Breast epithelium (tissue), 4 donors: Measurements from ENCODE around the gene TJP2. TPM values are rescaled to one million over a fixed set of nuclear protein-coding genes. Genes with fewer than 3 reads are reported as not detected.

Experiments
- DNase-seq, 2 donors: peaks; one replicate each; pipeline ENCODE4 v3.0.0-alpha.2; 2019; ENCODE audit warnings: low spot score in 2 of 2
- H3K27ac ChIP-seq, 2 donors: fragments of 200-600 bp; sonication (generic) in 1 of 2; one replicate each; pipeline ENCODE4 v1.5.1; 2016 to 2019; ENCODE audit warnings: mild to moderate bottlenecking in 1 of 2
- H3K27me3 ChIP-seq, 2 donors: fragments of 200-600 bp; sonication (generic) in 1 of 2; one replicate each; pipeline versions ENCODE4 v1.5.1 to v1.6.0; 2017 to 2019; ENCODE audit warnings: control low read depth in 1 of 2, mild to moderate bottlenecking in 1 of 2
- H3K36me3 ChIP-seq: fragments of 200-600 bp; one replicate; pipeline ENCODE4 v1.5.1; 2019
- H3K4me1 ChIP-seq, 2 donors: fragments of 200-600 bp; sonication (generic); one replicate each; pipeline ENCODE4 v1.5.1; 2016 to 2019; ENCODE audit warnings: control low read depth in 1 of 2
- H3K4me3 ChIP-seq, 3 donors: fragments of 200-600 bp; sonication (generic); 1 replicate in 2 of 3; 2 replicates in 1 of 3; pipeline ENCODE4 v1.5.1; 2016 to 2019; ENCODE audit warnings: mild to moderate bottlenecking in 3 of 3, moderate library complexity in 2 of 3
- H3K9me3 ChIP-seq, 2 donors: fragments of 200-600 bp; sonication (generic) in 1 of 2; one replicate each; pipeline ENCODE4 v1.5.1; 2016 to 2019; ENCODE audit warnings: control low read depth in 1 of 2
- POLR2A ChIP-seq: fragments of 450-650 bp; IDR thresholded peaks from one replicate; pipeline ENCODE4 v1.6.1; 2016; ENCODE audit warnings: antibody characterized with exemption, mild to moderate bottlenecking, moderate library complexity
- POLR2AphosphoS5 ChIP-seq, 3 donors: sonication (generic); formaldehyde crosslinking; IDR thresholded peaks; one replicate each; pipeline ENCODE4 v1.6.1; 2017; ENCODE audit warnings: antibody characterized with exemption in 3 of 3
- intact Hi-C: fragments of 100-400 bp; cut with DNase I; formaldehyde crosslinking; loops from one replicate; pipeline ENCODE4 v1.15.1; 2023; ENCODE audit warnings: low total_unique reads
- total RNA-seq, 3 donors: library from RNA; depleted of rRNA; stranded (reverse); fragments of >200 nt; gene quantifications; one replicate each; pipeline ENCODE4 v1.1.0, GENCODE V29; 2016
- TF ChIP-seq, protein P1 (sequence below), 3 donors: fragments of 450-650 bp; IDR thresholded peaks; one replicate each; pipeline ENCODE4 v1.5.1; 2016 to 2017; ENCODE audit warnings: antibody characterized with exemption in 3 of 3, mild to moderate bottlenecking in 3 of 3, moderate library complexity in 3 of 3

TJP2 gene
- total RNA-seq, 3 donors from 2014 or later = 85.2 to 125 (median 108) TPM

GRCh38 chr9:69140123-69140735 lies 33.8 kb upstream of the TJP2 start:
- intact Hi-C loops = no loop called here
- H3K27ac ChIP-seq = no peak overlapping the region
- no peak for DNase-seq
- H3K27me3 ChIP-seq = no peaks in the 10 kb centered on the region
- H3K36me3 ChIP-seq = no peaks in the 10 kb centered on the region
- no peak for TF ChIP-seq POLR2AphosphoS5 (IDR thresholded peaks at IDR 0.05)
- no peak for TF ChIP-seq POLR2A
- TF ChIP-seq, protein P1, sequence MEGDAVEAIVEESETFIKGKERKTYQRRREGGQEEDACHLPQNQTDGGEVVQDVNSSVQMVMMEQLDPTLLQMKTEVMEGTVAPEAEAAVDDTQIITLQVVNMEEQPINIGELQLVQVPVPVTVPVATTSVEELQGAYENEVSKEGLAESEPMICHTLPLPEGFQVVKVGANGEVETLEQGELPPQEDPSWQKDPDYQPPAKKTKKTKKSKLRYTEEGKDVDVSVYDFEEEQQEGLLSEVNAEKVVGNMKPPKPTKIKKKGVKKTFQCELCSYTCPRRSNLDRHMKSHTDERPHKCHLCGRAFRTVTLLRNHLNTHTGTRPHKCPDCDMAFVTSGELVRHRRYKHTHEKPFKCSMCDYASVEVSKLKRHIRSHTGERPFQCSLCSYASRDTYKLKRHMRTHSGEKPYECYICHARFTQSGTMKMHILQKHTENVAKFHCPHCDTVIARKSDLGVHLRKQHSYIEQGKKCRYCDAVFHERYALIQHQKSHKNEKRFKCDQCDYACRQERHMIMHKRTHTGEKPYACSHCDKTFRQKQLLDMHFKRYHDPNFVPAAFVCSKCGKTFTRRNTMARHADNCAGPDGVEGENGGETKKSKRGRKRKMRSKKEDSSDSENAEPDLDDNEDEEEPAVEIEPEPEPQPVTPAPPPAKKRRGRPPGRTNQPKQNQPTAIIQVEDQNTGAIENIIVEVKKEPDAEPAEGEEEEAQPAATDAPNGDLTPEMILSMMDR (IDR thresholded peaks at IDR 0.05) = no peak
- no peaks in the 10 kb centered on the region for H3K4me1 ChIP-seq
- H3K4me3 ChIP-seq = no peak overlapping the region
- no peaks in the 10 kb centered on the region for H3K9me3 ChIP-seq

GRCh38 chr9:69141851-69142250 lies 32.2 kb upstream of the TJP2 start:
- no peak overlapping the region for H3K4me3 ChIP-seq
- DNase-seq = peak in 1 of 2 donors; percentile 6
- H3K9me3 ChIP-seq = no peaks in the 10 kb centered on the region
- intact Hi-C loops = no loop called here
- H3K27me3 ChIP-seq = no peaks in the 10 kb centered on the region
- no peaks in the 10 kb centered on the region for H3K4me1 ChIP-seq
- TF ChIP-seq POLR2AphosphoS5 (IDR thresholded peaks at IDR 0.05) (no peak), POLR2A (no peak)
- TF ChIP-seq, protein P1 (IDR thresholded peaks at IDR 0.05) = no peak
- H3K27ac ChIP-seq = no peak overlapping the region
- no peaks in the 10 kb centered on the region for H3K36me3 ChIP-seq

DNA sequence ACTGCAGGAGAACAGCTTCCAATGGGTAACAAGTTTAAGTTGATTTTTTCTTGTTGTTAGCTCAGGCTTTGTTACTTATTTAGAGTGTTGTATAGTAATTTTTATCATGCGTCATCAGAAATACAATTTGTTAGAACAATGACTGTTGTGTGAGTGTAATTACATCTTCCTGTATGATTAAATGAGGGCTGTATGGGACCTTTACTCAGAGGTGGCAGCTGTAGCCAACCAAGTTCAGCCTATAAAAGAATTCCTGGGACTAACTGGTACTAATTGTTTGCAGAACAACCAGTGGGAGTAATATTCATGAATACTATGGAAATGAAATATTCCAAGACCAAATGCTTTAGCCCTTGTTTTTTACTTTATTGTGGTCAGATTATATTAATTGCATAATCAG lies 30.8 kb upstream of the TJP2 start:
- TF ChIP-seq POLR2A = no peak
- TF ChIP-seq, protein P1 (IDR thresholded peaks at IDR 0.05) = no peak
- TF ChIP-seq POLR2AphosphoS5 (IDR thresholded peaks at IDR 0.05) = no peak
- Histone ChIP-seq H3K4me3 (no peak overlapping the region), H3K4me1 (no peaks in the 10 kb centered on the region), H3K27ac (no peak overlapping the region), H3K9me3 (no peaks in the 10 kb centered on the region), H3K36me3 (no peaks in the 10 kb centered on the region), H3K27me3 (no peaks in the 10 kb centered on the region)
- DNase-seq = no peak
- intact Hi-C loops = no loop called here

DNA sequence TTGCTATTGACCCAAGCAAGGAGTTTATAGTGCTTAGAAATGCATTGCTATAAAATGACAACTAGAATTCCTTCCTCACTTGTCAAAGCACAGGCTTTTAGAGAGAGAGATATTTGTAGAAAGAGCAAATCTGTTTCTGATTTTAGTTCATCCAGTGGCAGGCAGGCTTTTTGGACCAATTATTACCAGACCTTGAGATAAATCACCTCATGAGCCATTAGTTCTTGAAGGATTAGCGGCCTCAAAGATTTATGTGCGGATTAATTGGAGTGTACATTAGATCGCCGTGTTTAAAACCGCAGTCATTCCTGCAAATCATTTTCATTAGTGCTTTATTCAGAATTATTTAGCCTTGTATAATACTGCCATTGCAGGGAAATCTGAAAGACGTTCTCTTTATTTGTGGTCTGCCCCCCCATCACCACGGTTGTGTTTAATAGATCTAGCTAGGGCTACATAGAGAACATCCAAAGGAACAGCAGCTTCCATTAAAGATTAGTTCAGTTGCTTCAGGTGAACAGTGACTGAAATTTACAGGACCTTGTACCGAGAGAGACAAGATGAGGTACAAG lies 28.8 kb upstream of the TJP2 start:
- H3K4me1 ChIP-seq = peaks cover 0 to 5% of the 10 kb centered on the region in 2 donors
- intact Hi-C loops = no loop called here
- TF ChIP-seq POLR2AphosphoS5 (IDR thresholded peaks at IDR 0.05) = no peak
- TF ChIP-seq, protein P1 (IDR thresholded peaks at IDR 0.05) = no peak
- TF ChIP-seq POLR2A = no peak
- H3K4me3 ChIP-seq = no peak overlapping the region
- no peaks in the 10 kb centered on the region for H3K9me3 ChIP-seq
- no peaks in the 10 kb centered on the region for H3K27me3 ChIP-seq
- no peak overlapping the region for H3K27ac ChIP-seq
- no peak for DNase-seq
- no peaks in the 10 kb centered on the region for H3K36me3 ChIP-seq

DNA sequence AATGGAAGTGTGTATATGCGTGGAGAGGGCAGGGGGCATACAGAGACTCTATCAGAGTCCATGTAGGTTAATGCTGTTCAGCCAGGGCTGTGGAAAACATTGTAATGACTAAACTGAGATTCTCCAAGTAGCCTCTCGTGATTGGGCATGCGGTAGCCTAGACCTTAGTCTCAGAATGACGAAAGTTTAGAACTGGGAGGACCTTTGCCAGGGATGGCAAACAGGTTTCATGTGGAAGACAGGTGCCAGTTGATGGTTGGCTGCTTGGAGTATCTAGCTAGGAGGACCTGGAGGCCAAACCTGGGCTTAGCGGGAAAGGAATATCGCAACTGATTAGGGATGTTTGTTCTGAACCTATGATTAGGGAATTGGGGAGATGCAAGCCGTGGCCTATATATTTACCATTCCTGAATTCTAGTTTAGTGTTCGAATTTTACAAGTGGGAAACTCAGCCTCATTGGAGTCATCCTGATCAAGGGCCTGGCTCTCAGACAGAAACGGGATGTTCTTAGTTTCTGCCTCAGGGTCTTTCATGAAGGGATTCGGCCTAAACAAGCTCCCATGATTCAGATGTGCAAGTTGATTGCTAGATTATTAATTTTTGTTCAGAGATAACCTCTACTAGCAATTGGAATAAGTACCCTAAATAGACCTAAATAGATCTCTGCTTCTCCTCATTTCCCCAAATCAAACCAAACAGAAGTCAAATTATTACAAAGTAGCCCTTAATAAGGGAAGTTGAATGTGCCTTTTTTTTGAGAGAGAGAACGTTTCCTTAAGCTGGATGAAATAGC lies 26.8 kb upstream of the TJP2 start:
- Histone ChIP-seq H3K36me3 (no peaks in the 10 kb centered on the region), H3K27ac (no peak overlapping the region), H3K27me3 (no peaks in the 10 kb centered on the region), H3K9me3 (no peaks in the 10 kb centered on the region), H3K4me3 (no peak overlapping the region), H3K4me1 (peaks cover 0 to 5% of the 10 kb centered on the region in 2 donors)
- DNase-seq = no peak
- intact Hi-C loops = no loop called here
- no peak for TF ChIP-seq POLR2AphosphoS5 (IDR thresholded peaks at IDR 0.05)
- no peak for TF ChIP-seq POLR2A
- TF ChIP-seq, protein P1 (IDR thresholded peaks at IDR 0.05) = no peak
